ENCODE measurements around the gene PDIA2.

DNA sequence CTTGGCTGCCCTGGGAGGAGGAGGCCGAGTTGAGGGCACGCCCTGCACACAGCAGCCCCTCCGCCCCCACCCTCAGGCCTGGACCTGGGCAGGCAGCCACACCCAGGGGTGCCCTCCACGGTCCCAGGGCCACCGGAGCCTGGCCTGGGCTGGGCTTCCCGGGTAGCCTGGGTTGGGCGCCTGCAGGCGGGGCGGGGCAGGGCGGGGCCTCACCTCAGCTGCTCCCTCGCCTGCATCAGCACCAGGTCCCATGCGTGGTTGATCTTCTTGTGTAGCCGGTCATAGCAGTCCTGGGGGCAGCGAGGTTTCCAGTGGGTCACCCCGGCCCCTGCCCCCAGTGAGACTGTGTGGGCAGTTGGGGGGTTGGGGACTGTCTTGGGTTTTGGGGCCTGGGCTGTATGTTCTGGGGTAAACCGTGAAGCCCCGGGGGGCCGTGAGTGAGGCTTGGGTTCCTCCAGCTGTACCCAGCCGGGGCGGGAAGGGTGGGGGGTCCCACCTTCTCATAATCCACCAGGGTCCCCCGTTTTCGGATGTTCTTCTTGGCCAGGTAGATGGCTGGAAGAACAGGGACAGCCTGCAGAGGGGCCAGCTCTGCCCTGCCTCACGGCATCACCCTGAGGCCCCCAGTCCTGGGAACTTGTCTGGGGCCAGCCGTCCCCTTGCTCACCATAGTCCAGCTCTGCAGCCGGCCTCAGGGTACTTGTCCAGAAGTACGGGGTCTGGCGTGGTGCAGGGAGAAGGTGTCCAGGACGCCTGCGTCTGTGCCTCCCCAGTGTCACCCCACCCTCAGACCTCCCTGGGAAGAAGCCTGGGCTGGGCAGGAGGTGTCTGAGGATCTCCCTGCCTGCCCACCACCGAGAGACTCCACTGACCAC is 9.2 kb upstream of the PDIA2 start:
- TF ChIP-seq, protein P1, sequence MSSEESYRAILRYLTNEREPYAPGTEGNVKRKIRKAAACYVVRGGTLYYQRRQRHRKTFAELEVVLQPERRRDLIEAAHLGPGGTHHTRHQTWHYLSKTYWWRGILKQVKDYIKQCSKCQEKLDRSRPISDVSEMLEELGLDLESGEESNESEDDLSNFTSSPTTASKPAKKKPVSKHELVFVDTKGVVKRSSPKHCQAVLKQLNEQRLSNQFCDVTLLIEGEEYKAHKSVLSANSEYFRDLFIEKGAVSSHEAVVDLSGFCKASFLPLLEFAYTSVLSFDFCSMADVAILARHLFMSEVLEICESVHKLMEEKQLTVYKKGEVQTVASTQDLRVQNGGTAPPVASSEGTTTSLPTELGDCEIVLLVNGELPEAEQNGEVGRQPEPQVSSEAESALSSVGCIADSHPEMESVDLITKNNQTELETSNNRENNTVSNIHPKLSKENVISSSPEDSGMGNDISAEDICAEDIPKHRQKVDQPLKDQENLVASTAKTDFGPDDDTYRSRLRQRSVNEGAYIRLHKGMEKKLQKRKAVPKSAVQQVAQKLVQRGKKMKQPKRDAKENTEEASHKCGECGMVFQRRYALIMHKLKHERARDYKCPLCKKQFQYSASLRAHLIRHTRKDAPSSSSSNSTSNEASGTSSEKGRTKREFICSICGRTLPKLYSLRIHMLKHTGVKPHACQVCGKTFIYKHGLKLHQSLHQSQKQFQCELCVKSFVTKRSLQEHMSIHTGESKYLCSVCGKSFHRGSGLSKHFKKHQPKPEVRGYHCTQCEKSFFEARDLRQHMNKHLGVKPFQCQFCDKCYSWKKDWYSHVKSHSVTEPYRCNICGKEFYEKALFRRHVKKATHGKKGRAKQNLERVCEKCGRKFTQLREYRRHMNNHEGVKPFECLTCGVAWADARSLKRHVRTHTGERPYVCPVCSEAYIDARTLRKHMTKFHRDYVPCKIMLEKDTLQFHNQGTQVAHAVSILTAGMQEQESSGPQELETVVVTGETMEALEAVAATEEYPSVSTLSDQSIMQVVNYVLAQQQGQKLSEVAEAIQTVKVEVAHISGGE (tag by site-specific recombination; conservative IDR thresholded peaks at IDR 0.05; ENCODE audit: low read depth) = no peak
- no peak for TF ChIP-seq CTCF (tag by site-specific recombination; IDR thresholded peaks at IDR 0.05)
- TF ChIP-seq ZNF146 (tag by site-specific recombination; IDR thresholded peaks at IDR 0.05) = no peak
- TF ChIP-seq ZNF747 (tag by site-specific recombination; IDR thresholded peaks at IDR 0.05) = no peak
- TF ChIP-seq ZXDB (tag by site-specific recombination; IDR thresholded peaks at IDR 0.05) = no peak
- no peak for TF ChIP-seq ZNF366 (tag by site-specific recombination; conservative IDR thresholded peaks at IDR 0.05)
- TF ChIP-seq, protein P2, sequence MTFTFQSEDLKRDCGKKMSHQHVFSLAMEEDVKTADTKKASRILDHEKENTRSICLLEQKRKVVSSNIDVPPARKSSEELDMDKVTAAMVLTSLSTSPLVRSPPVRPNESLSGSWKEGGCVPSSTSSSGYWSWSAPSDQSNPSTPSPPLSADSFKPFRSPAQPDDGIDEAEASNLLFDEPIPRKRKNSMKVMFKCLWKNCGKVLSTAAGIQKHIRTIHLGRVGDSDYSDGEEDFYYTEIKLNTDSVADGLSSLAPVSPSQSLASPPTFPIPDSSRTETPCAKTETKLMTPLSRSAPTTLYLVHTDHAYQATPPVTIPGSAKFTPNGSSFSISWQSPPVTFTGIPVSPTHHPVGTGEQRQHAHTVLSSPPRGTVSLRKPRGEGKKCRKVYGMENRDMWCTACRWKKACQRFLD (tag by site-specific recombination; IDR thresholded peaks at IDR 0.05) = no peak
- no peak for TF ChIP-seq ZNF2 (tag by site-specific recombination; IDR thresholded peaks at IDR 0.05)
- TF ChIP-seq, protein P3, sequence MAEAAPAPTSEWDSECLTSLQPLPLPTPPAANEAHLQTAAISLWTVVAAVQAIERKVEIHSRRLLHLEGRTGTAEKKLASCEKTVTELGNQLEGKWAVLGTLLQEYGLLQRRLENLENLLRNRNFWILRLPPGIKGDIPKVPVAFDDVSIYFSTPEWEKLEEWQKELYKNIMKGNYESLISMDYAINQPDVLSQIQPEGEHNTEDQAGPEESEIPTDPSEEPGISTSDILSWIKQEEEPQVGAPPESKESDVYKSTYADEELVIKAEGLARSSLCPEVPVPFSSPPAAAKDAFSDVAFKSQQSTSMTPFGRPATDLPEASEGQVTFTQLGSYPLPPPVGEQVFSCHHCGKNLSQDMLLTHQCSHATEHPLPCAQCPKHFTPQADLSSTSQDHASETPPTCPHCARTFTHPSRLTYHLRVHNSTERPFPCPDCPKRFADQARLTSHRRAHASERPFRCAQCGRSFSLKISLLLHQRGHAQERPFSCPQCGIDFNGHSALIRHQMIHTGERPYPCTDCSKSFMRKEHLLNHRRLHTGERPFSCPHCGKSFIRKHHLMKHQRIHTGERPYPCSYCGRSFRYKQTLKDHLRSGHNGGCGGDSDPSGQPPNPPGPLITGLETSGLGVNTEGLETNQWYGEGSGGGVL (tag by site-specific recombination; IDR thresholded peaks at IDR 0.05) = no peak
- TF ChIP-seq YY1 (tag by site-specific recombination; IDR thresholded peaks at IDR 0.05) = no peak

Data from HEK293 (cell line).